Osteocyte (in vitro differentiated cells): ENCODE results near the gene RPL22. TPM values are rescaled to one million over a fixed set of nuclear protein-coding genes. Genes with fewer than 3 reads are reported as not detected.

Experiments
- DNase-seq: peaks from one replicate; pipeline ENCODE4 v3.0.0; 2021; ENCODE audit warnings: mixed read lengths; ENCODE audit not compliant: unreplicated experiment; ENCODE audit errors: extremely low spot score
- H3K27ac Mint-ChIP-seq: one replicate; pipeline ENCODE4 v1.8.0; 2021; ENCODE audit warnings: mild to moderate bottlenecking, mixed read lengths; ENCODE audit not compliant: unreplicated experiment
- H3K27me3 Mint-ChIP-seq: one replicate; pipeline ENCODE4 v1.8.0; 2021; ENCODE audit warnings: mixed read lengths; ENCODE audit not compliant: unreplicated experiment
- H3K36me3 Mint-ChIP-seq: one replicate; pipeline ENCODE4 v1.8.0; 2021; ENCODE audit warnings: mixed read lengths; ENCODE audit not compliant: unreplicated experiment
- H3K4me1 Mint-ChIP-seq: one replicate; pipeline ENCODE4 v1.8.0; 2021; ENCODE audit warnings: mixed read lengths; ENCODE audit not compliant: unreplicated experiment
- H3K4me3 Mint-ChIP-seq: one replicate; pipeline ENCODE4 v1.8.0; 2021; ENCODE audit warnings: mild to moderate bottlenecking, moderate library complexity, mixed read lengths; ENCODE audit not compliant: unreplicated experiment
- H3K9me3 Mint-ChIP-seq: one replicate; pipeline ENCODE4 v1.8.0; 2021; ENCODE audit warnings: mixed read lengths; ENCODE audit not compliant: unreplicated experiment
- total RNA-seq: library from RNA; stranded (reverse); gene quantifications from 2 replicates; pipeline ENCODE4 v1.2.1, GENCODE V29; 2021
- TF ChIP-seq, protein P1 (sequence below): fragments of 200-600 bp; sonication (generic); IDR thresholded peaks from 2 replicates; pipeline ENCODE4 v1.5.0; 2021; ENCODE audit warnings: antibody characterized with exemption, mild to moderate bottlenecking, moderate library complexity

RPL22 gene
- total RNA-seq, 1 donor from 2014 or later, result 373 TPM

DNA sequence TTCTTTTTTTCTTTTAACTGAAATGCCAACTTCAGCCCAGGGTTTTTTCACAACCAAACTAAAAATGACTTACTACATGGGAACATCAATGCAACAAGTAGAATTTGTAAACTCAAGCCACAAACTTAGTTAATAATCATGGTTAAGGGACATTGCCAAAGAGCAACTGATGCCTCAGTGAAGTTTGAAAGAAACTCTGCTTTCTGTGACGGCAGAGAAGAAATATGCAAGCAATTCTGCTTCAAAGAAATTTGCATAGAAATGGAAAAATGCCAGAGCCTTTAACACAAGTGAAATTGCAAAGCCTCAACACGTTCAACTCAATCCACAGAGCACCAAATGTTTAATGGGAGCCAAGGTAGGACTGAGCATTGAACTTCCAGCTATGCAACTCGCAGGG, 14.2 kb downstream of the RPL22 start:
- Mint-ChIP-seq H3K4me1 (peaks cover 22% of the 10 kb centered on the region), H3K27ac (no peak overlapping the region), H3K27me3 (peaks cover 23% of the 10 kb centered on the region), H3K9me3 (no peaks in the 10 kb centered on the region), H3K36me3 (peaks cover 38% of the 10 kb centered on the region), H3K4me3 (no peak overlapping the region)
- TF ChIP-seq, protein P1, sequence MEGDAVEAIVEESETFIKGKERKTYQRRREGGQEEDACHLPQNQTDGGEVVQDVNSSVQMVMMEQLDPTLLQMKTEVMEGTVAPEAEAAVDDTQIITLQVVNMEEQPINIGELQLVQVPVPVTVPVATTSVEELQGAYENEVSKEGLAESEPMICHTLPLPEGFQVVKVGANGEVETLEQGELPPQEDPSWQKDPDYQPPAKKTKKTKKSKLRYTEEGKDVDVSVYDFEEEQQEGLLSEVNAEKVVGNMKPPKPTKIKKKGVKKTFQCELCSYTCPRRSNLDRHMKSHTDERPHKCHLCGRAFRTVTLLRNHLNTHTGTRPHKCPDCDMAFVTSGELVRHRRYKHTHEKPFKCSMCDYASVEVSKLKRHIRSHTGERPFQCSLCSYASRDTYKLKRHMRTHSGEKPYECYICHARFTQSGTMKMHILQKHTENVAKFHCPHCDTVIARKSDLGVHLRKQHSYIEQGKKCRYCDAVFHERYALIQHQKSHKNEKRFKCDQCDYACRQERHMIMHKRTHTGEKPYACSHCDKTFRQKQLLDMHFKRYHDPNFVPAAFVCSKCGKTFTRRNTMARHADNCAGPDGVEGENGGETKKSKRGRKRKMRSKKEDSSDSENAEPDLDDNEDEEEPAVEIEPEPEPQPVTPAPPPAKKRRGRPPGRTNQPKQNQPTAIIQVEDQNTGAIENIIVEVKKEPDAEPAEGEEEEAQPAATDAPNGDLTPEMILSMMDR, result no peak
- no peak for DNase-seq

DNA sequence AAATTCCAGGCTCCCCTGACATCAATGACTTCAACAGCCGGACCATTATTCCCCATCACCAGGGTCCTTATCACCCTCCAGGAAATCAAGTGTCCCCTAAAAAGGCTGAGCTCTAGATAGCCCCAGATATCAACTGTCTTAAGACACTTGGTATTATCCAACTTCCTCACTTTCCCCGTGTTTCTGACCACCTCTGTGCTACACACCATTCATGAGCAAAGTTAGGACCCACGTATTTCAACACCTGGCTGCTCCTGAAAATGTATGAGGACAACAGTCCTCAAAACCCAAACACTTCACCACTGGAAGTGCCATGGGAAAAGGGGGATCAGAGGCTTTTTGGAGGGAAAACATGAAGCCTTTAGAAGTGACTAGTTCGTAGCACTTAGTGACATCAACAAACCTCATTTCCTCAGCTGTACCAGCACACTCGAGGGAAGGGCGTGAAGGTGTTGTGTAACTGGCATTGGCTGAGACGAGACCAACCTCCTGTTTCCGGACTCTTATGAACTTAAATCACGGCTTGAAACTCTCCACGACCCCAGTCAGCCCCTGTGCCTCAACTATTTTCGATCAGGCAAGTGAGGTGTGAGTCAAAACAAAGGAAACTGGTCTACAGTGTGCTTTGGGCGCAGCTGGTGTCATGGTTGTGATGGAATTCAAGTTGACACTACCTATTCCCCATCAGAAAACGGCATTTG, 15.2 kb downstream of the RPL22 start:
- Mint-ChIP-seq H3K36me3 (peaks cover 30% of the 10 kb centered on the region), H3K4me1 (peaks cover 20% of the 10 kb centered on the region), H3K27ac (no peak overlapping the region), H3K27me3 (peaks cover 23% of the 10 kb centered on the region), H3K9me3 (no peaks in the 10 kb centered on the region), H3K4me3 (no peak overlapping the region)
- TF ChIP-seq, protein P1, result no peak
- no peak for DNase-seq

DNA sequence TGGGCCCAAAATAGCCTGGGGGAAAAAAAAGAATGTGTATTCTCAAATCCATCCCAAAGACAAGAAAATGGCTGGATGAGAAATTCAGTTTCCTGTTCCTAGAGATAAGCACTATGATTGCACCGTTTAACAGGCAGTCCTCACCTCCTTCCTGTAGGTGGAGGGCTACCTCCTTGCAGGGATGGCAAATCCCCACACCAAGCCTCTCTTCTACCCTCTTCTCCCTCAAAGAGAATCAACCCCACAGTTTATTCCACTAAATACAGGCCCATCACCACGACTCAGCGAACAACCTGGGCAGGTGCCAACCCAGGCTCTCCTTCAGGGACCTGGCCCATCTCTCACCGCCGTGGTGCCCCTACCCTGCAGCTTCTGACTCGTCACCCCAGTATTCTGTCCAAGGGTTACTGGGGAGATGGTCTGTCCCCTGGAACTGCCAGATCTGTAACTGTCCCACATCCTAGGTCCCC, 15.8 kb downstream of the RPL22 start:
- Mint-ChIP-seq H3K27ac (no peak overlapping the region), H3K4me1 (peaks cover 24% of the 10 kb centered on the region)

DNA sequence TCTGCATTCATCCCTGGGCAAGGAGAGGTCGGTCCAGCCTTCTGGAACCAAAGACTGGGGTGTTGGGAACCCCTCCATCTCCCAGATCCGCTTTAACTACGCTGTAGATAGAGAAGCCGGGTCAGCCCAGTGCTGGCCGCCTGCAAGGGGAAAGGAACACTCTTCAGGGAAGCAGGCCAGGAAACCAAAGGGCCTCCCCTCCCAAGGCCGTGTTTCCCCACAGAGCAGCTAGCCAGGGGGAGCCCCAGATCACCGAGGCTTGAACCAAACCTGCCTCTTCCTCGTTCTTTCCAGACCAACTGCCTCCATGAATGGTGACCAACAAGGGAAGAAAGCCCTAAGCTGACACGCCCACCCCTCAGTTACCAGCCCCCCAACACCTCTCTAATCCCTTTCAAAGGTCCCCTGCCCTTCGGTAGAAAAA, 18.0 kb downstream of the RPL22 start:
- Mint-ChIP-seq H3K4me3 (peak overlapping the region; percentile 55), H3K4me1 (peaks cover 22% of the 10 kb centered on the region), H3K36me3 (peaks cover 18% of the 10 kb centered on the region), H3K27ac (no peak overlapping the region), H3K9me3 (no peaks in the 10 kb centered on the region), H3K27me3 (peaks cover 50% of the 10 kb centered on the region)
- TF ChIP-seq, protein P1, result no peak
- DNase-seq, result no peak

More for the DNA sequence above, 15.8 kb downstream of the RPL22 start:
- Mint-ChIP-seq H3K9me3 (no peaks in the 10 kb centered on the region), H3K4me3 (no peak overlapping the region), H3K27me3 (peaks cover 29% of the 10 kb centered on the region), H3K36me3 (peaks cover 26% of the 10 kb centered on the region)
- DNase-seq, result no peak
- TF ChIP-seq, protein P1, result no peak

DNA sequence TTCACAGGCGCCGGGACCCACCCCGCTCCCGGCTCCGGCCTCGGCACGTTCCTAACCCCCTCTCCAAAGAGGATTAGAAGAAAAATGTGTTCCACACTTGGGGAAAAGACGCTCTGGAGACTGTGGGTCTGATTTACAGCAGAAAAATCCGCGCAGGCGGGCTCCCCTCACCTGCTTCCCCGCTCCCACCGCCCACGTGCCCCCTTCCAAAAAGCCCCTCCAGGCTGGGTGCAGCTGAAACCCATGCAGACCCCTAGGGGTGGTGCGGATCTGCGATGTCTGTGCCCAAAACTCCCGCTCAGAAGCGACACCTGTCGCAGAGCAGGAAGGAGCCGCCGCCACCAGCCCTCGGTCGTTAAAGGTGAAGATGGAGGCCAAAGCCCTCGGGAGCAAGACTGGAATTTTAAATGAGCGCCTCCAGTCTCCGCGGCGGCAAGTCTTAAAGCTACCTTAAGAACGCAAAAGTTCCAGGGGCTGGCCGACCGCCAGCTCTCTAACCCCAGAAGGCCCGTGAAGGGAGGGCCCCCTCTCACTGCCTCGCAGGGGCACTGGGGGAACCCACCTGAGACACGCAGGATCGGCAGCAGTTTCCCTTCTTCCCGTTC, 18.6 kb downstream of the RPL22 start:
- H3K36me3 Mint-ChIP-seq, result peaks cover 14% of the 10 kb centered on the region
- DNase-seq, result no peak
- TF ChIP-seq, protein P1, result no peak
- H3K27me3 Mint-ChIP-seq, result peaks cover 51% of the 10 kb centered on the region
- H3K4me3 Mint-ChIP-seq, result peak overlapping the region; percentile 55
- H3K4me1 Mint-ChIP-seq, result peaks cover 18% of the 10 kb centered on the region
- H3K27ac Mint-ChIP-seq, result no peak overlapping the region
- H3K9me3 Mint-ChIP-seq, result no peaks in the 10 kb centered on the region
